Mesodermal cell (in vitro differentiated cells): ENCODE data around the gene SPANXD.

Experiments used
- H3K27ac ChIP-seq: 2 replicates; pipeline ENCODE4 v1.7.0; 2013; ENCODE audit warnings: mild to moderate bottlenecking, low read depth, low read length, moderate library complexity; ENCODE audit not compliant: severe bottlenecking
- H3K36me3 ChIP-seq: 2 replicates; pipeline ENCODE4 v1.7.1; 2013; ENCODE audit warnings: mild to moderate bottlenecking, low read length, moderate library complexity; ENCODE audit not compliant: control insufficient read depth, insufficient read depth
- H3K4me1 ChIP-seq: one replicate; pipeline ENCODE4 v1.7.1; 2013; ENCODE audit warnings: mild to moderate bottlenecking, low read length; ENCODE audit not compliant: insufficient read depth, control insufficient read depth, poor library complexity, severe bottlenecking
- H3K4me3 ChIP-seq: 2 replicates; pipeline ENCODE4 v1.7.0; 2013; ENCODE audit warnings: low read length, control low read depth, mild to moderate bottlenecking; ENCODE audit not compliant: insufficient read depth, poor library complexity, severe bottlenecking; ENCODE audit errors: extremely low read depth
- H3K9me3 ChIP-seq: 2 replicates; pipeline ENCODE4 v1.7.1; 2013; ENCODE audit warnings: mild to moderate bottlenecking, low read length, moderate library complexity; ENCODE audit not compliant: control insufficient read depth
- WGBS, 2 experiments: methylation state at CpG; one replicate each; pipeline ENCODE4 v1.1.5; 2013; ENCODE audit warnings: missing lambda C conversion rate in 2 of 2; ENCODE audit not compliant: insufficient coverage in 2 of 2; 5-methylcytosine and 5-hydroxymethylcytosine counted together

Gene SPANXD

GRCh38 chrX:141662781-141663180, 35.8 kb downstream of the SPANXD start:
- Histone ChIP-seq H3K9me3 (no peaks in the 10 kb centered on the region), H3K4me1 (no peaks in the 10 kb centered on the region), H3K4me3 (no peak overlapping the region), H3K27ac (no peak overlapping the region), H3K36me3 (no peaks in the 10 kb centered on the region)
- 90 to 96% methylated on average over 4 of the region's 6 CpGs for WGBS, 2 experiments

- Histone ChIP-seq H3K36me3 (no peaks in the 10 kb centered on the region), H3K27ac (no peak overlapping the region), H3K9me3 (no peaks in the 10 kb centered on the region), H3K4me3 (no peak overlapping the region), H3K4me1 (no peaks in the 10 kb centered on the region)
- WGBS, 2 experiments, result 93% methylated on average over 2 of the region's 5 CpGs; no CpG with 5 or more reads in 1 of the 2 experiments
These were observed 46.3 kb downstream of the SPANXD start for GRCh38 chrX:141652286-141652685.
